Non-pigmented ciliary epithelial cell (primary cell): ENCODE data around the gene TUG1.

ENCODE experiments used
- DNase-seq: peaks from one replicate; pipeline ENCODE4 v3.0.0-alpha.2; 2010; ENCODE audit warnings: low read depth

TUG1 gene

GRCh38 chr22:31001124-31001770 lies 32.2 kb downstream of the TUG1 start:
- DNase-seq: no peak

- DNase-seq: no peak
Observed at GRCh38 chr22:31005535-31005934, 36.5 kb downstream of the TUG1 start.

- DNase-seq: no peak
Observed at GRCh38 chr22:31019191-31019930, 50.3 kb downstream of the TUG1 start.

- no peak for DNase-seq
Observed at GRCh38 chr22:31020334-31020733, 51.3 kb downstream of the TUG1 start.

- DNase-seq: no peak
Observed at GRCh38 chr22:31022516-31022915, 53.5 kb downstream of the TUG1 start.
